Right lobe of liver (tissue), 6 donors: ENCODE measurements around the gene SIKE1. TPM values are rescaled to one million over a fixed set of nuclear protein-coding genes. Genes with fewer than 3 reads are reported as not detected.
"Not testable (repeated sequence)": the region's sequence is repeated elsewhere in the genome, so short reads cannot be mapped to it uniquely, and the experiment has no call there.

ENCODE experiments used
- ATAC-seq, 4 donors: fragments of 200-7000 bp; cut with Tn5 transposase; one replicate each; pipeline ENCODE4 v1.9.1; 2020; ENCODE audit warnings: mild to moderate bottlenecking in 4 of 4, moderate library complexity in 4 of 4
- DNase-seq, 3 donors: peaks; one replicate each; pipeline ENCODE4 v3.0.0-alpha.2; 2020
- H3K27ac ChIP-seq, 3 donors: fragments of 200-600 bp; one replicate each; pipeline ENCODE4 v1.8.0; 2022
- H3K27me3 ChIP-seq, 2 donors: fragments of 200-600 bp; one replicate each; pipeline ENCODE4 v1.8.0; 2022
- H3K36me3 ChIP-seq, 4 donors: fragments of 200-600 bp; sonication (generic) in 1 of 4; one replicate each; pipeline versions ENCODE4 v1.5.1 to v1.8.0; 2017 to 2022; ENCODE audit warnings: control low read depth in 1 of 4
- H3K4me1 ChIP-seq, 4 donors: fragments of 200-600 bp; sonication (generic) in 1 of 4; one replicate each; pipeline versions ENCODE4 v1.5.1 to v1.8.0; 2017 to 2022; ENCODE audit warnings: control low read depth in 1 of 4
- H3K4me3 ChIP-seq, 3 donors: fragments of 200-600 bp; one replicate each; pipeline ENCODE4 v1.8.0; 2022
- H3K9me3 ChIP-seq, 4 donors: fragments of 200-600 bp; sonication (generic) in 1 of 4; one replicate each; pipeline versions ENCODE4 v1.5.1 to v1.8.0; 2017 to 2022; ENCODE audit warnings: control low read depth in 1 of 4
- POLR2A ChIP-seq: fragments of 450-650 bp; IDR thresholded peaks from one replicate; pipeline ENCODE4 v1.6.1; 2017; ENCODE audit warnings: antibody characterized with exemption, mild to moderate bottlenecking
- WGBS: methylation state at CpG from one replicate; pipeline ENCODE4 v1.1.6; 2018; ENCODE audit warnings: low coverage, low lambda C conversion rate; ENCODE audit not compliant: insufficient coverage; ENCODE audit errors: missing lambda C conversion rate; 5-methylcytosine and 5-hydroxymethylcytosine counted together
- intact Hi-C, 2 donors: fragments of 100-400 bp; cut with DNase I; formaldehyde crosslinking; loops; one replicate each; pipeline versions ENCODE4 v1.11.2 to v1.14.1; 2022
- total RNA-seq, 6 experiments: library from RNA; depleted of rRNA in 2 of 6; stranded (reverse); fragments of >200 nt in 2 of 6; fragmentation: NEBNext Ultra II Directional in 3 of 6; extraction: Animal tissue kit (Norgen Biotek cat#: 25700) in 3 of 6; gene quantifications; one replicate each; pipeline versions ENCODE4 v1.1.0 to v1.2.4, GENCODE V29; 2016 to 2023
- TF ChIP-seq, protein P1 (sequence below), 4 donors: fragments of 200-600 bp in 3 of 4; fragments of 450-650 bp in 1 of 4; IDR thresholded peaks; one replicate each; pipeline versions ENCODE4 v1.5.1 to v1.8.0; 2016 to 2022; ENCODE audit warnings: antibody characterized with exemption in 4 of 4, mild to moderate bottlenecking in 2 of 4
- donor health status: DM: no; HTN: yes; CAD: no.
- donor health status: DM: no; HTN: no; CAD: no.
- donor health status: DM: no; HTN: no; CAD: no.
- donor health status: DM: no; HTN: yes; CAD: no.
- donor health status: DM: no; HTN: yes; CAD: no.

SIKE1 gene
- total RNA-seq, 6 experiments from 2014 or later = 17.5 to 74.0 (median 21.8) TPM

DNA sequence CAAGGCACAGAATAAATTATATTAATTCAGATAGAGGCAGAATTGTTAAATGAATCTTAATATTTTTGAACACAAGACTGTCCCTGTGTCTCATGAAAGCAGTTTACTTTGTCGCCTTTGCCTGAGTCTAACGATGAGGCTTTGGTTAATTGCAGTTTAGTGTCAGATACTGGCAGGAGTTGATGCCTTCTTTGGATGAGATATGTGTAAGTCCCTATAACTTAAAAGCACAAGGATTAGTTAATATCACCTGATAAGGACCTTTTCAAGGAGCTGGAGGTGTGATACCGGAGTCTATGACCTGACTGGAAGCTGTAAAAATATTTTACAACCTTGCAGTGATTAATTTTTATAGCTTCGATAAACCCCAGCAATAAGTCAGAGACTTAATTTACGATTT, 2.0 kb upstream of the SIKE1 start:
- 86% methylated on average over 5 of the region's 5 CpGs for WGBS
- no peak for ATAC-seq

DNA sequence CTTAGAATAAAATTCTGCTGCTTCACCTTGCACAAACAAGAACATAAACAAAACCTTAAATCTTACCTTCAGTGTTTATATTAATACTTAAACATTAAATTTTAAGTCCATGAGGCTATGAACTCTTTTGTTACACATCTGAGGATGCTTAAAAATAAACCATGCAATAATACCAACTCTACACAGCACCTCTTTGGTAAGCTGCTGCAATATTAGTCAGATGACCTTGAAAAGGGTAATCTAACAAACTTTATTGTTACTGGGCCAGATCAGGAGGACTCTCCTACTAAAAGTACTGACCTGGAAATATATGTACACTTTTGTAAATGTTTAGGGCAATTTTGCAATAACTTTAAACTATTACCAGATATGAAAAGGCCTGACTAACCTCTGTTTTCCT, 763 bp downstream of the SIKE1 start:
- ATAC-seq (no peak), DNase-seq (no peak)
- no peaks in the 10 kb centered on the region for H3K27me3 ChIP-seq
- H3K27ac ChIP-seq = peak overlapping the region in 2 of 3 donors; percentile 86 to 91
- H3K36me3 ChIP-seq = peaks cover 0 to 35% (median 6%) of the 10 kb centered on the region in 4 donors
- intact Hi-C loops = no loop called here
- no peak for TF ChIP-seq POLR2A
- TF ChIP-seq, protein P1, sequence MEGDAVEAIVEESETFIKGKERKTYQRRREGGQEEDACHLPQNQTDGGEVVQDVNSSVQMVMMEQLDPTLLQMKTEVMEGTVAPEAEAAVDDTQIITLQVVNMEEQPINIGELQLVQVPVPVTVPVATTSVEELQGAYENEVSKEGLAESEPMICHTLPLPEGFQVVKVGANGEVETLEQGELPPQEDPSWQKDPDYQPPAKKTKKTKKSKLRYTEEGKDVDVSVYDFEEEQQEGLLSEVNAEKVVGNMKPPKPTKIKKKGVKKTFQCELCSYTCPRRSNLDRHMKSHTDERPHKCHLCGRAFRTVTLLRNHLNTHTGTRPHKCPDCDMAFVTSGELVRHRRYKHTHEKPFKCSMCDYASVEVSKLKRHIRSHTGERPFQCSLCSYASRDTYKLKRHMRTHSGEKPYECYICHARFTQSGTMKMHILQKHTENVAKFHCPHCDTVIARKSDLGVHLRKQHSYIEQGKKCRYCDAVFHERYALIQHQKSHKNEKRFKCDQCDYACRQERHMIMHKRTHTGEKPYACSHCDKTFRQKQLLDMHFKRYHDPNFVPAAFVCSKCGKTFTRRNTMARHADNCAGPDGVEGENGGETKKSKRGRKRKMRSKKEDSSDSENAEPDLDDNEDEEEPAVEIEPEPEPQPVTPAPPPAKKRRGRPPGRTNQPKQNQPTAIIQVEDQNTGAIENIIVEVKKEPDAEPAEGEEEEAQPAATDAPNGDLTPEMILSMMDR (IDR thresholded peaks at IDR 0.05) = no peak
- H3K4me3 ChIP-seq = peak overlapping the region; percentile 84 to 96 (median 92)
- H3K9me3 ChIP-seq = no peaks in the 10 kb centered on the region
- peaks cover 0 to 8% (median 0%) of the 10 kb centered on the region in 4 donors for H3K4me1 ChIP-seq

More for the DNA sequence above, 2.0 kb upstream of the SIKE1 start:
- TF ChIP-seq POLR2A = no peak
- TF ChIP-seq, protein P1 (IDR thresholded peaks at IDR 0.05) = no peak
- Histone ChIP-seq H3K27me3 (no peaks in the 10 kb centered on the region), H3K36me3 (peaks cover 0 to 17% (median under 1%) of the 10 kb centered on the region in 4 donors), H3K9me3 (no peaks in the 10 kb centered on the region), H3K4me1 (peaks cover 0 to 8% (median 0%) of the 10 kb centered on the region in 4 donors), H3K27ac (no peak overlapping the region), H3K4me3 (no peak overlapping the region)
- intact Hi-C loops = no loop called here
- DNase-seq = no peak

DNA sequence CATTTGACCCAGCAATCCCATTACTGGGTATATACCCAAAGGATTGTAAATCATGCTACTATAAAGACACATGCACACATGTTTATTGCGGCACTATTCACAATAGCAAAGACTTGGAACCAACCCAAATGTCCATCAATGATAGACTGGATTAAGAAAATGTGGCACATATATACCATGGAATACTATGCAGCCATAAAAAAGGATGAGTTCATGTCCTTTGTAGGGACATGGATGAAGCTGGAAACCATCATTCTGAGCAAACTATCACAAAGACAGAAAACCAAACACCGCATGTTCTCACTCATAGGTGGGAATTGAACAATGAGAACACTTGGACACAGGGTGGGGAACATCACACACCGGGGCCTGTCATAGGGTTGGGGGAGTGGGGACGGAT, 3.8 kb downstream of the SIKE1 start:
- ATAC-seq, H3K27ac ChIP-seq, intact Hi-C loops, H3K9me3 ChIP-seq, DNase-seq, H3K4me1 ChIP-seq, H3K27me3 ChIP-seq, H3K4me3 ChIP-seq: not testable (repeated sequence)
- H3K36me3 ChIP-seq = peaks cover 1 to 56% (median 14%) of the 10 kb centered on the region in 4 donors
- 100% methylated on average over 4 of the region's 4 CpGs for WGBS

DNA sequence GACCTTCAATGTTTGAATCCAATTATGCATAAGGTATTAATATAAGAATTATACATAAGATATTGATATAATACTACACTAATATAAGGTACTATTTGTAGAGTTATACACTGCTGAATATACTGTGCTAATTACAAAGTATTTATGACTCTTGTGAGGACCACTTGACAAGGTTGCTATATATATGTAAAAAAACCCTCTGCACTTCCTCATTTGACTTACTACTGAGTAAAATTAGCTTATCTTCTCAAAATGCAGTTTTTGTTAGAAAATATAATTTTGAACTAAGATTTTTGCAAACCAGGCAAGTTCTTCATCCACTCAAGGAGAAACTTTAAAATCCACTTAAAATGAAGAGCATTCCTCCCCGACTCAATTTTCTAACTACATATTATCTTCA, 8.5 kb downstream of the SIKE1 start:
- Histone ChIP-seq H3K36me3 (peaks cover 1 to 41% (median 14%) of the 10 kb centered on the region in 4 donors), H3K4me1 (no peaks in the 10 kb centered on the region), H3K9me3 (no peaks in the 10 kb centered on the region), H3K4me3 (no peak overlapping the region), H3K27ac (no peak overlapping the region), H3K27me3 (no peaks in the 10 kb centered on the region)
- ATAC-seq = no peak
- 86% methylated on average over 1 of the region's 1 CpG for WGBS
- intact Hi-C loops = no loop called here
- TF ChIP-seq, protein P1 (IDR thresholded peaks at IDR 0.05) = no peak
- TF ChIP-seq POLR2A = no peak
- no peak for DNase-seq

DNA sequence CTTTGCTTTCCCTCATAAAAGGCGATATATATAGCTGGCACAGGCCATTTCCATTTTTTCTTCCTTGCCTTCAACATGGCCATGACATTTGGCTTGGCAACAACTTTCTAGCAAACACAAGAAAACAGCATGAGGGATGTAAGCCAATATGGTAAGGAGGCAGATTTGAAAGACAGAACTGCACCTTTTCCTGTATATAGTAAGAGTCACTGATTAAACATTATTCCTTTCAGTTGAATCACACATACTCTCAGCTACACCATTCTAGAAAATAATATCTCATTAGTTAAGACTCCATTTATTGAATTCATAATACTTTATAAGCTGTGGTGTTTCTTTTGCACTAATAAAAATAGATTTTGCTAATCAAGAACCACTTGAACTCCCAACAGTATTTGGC, 9.5 kb downstream of the SIKE1 start:
- peaks cover 1 to 37% (median 14%) of the 10 kb centered on the region in 4 donors for H3K36me3 ChIP-seq
- no peaks in the 10 kb centered on the region for H3K9me3 ChIP-seq
- no peak for TF ChIP-seq POLR2A
- TF ChIP-seq, protein P1 (IDR thresholded peaks at IDR 0.05) = no peak
- 82% methylated on average over 1 of the region's 1 CpG for WGBS
- ATAC-seq (no peak), DNase-seq (no peak)
- no peak overlapping the region for H3K27ac ChIP-seq
- H3K4me3 ChIP-seq = no peak overlapping the region
- no peaks in the 10 kb centered on the region for H3K4me1 ChIP-seq
- intact Hi-C loops = no loop called here
- H3K27me3 ChIP-seq = no peaks in the 10 kb centered on the region
